GM10266 (cell line): ENCODE measurements around the gene TET1.
"Not testable (repeated sequence)": the region's sequence is repeated elsewhere in the genome, so short reads cannot be mapped to it uniquely, and the experiment has no call there.

Source experiments
- DNase-seq: peaks from one replicate; pipeline ENCODE4 v3.0.0; 2012; ENCODE audit errors: extremely low spot score
- CTCF ChIP-seq: IDR thresholded peaks from 2 replicates; pipeline ENCODE4 v1.5.1; 2012; ENCODE audit warnings: mild to moderate bottlenecking, low read depth; ENCODE audit not compliant: control insufficient read depth, insufficient read depth; ENCODE audit errors: missing control alignments

TET1 gene

GRCh38 chr10:68735119-68735518, 175.0 kb downstream of the TET1 start:
- no peak for DNase-seq
- no peak for TF ChIP-seq CTCF

- DNase-seq, result not testable (repeated sequence)
Measured at GRCh38 chr10:68735739-68736138, 175.6 kb downstream of the TET1 start.

GRCh38 chr10:68740676-68741075, 180.5 kb downstream of the TET1 start:
- DNase-seq, result not testable (repeated sequence)

GRCh38 chr10:68742397-68742796, 182.3 kb downstream of the TET1 start:
- no peak for TF ChIP-seq CTCF
- no peak for DNase-seq
